ENCODE data around the gene CCNH.

The CCNH gene

DNA sequence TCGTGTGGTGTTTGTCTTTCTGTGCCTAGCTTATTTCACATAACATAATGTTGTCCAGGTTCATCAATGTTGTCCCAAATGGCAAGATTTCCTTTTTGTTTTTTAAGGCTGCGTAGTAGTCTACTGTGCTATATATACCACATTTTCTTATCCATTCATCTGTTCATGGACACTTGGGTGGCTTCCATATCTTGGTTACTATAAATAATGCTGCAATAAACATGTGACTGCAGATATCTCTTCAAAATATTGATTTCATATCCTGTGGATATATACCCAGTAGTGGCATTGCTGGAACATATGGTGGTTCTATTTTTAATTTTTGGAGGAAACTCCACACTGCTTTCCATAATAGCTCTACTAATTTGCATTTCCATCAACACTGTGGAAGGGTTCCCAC is 25.5 kb upstream of the CCNH start:
- no peak for DNase-seq (ENCODE audit: low read depth)
- H3K4me3 ChIP-seq (ENCODE audit: low read depth, low read length) = no peak overlapping the region
- TF ChIP-seq POLR2A (IDR thresholded peaks at IDR 0.05; ENCODE audit: extremely low read depth, insufficient read length) = no peak

GRCh38 chr5:87437724-87438123 is 25.0 kb upstream of the CCNH start:
- TF ChIP-seq MAX (IDR thresholded peaks at IDR 0.05; ENCODE audit: low read depth, low read length) (no peak), MYC (IDR thresholded peaks at IDR 0.05; ENCODE audit: low read depth, low read length) (no peak), POLR2A (IDR thresholded peaks at IDR 0.05; ENCODE audit: extremely low read depth, insufficient read length) (no peak)
- TF ChIP-seq, protein P1, sequence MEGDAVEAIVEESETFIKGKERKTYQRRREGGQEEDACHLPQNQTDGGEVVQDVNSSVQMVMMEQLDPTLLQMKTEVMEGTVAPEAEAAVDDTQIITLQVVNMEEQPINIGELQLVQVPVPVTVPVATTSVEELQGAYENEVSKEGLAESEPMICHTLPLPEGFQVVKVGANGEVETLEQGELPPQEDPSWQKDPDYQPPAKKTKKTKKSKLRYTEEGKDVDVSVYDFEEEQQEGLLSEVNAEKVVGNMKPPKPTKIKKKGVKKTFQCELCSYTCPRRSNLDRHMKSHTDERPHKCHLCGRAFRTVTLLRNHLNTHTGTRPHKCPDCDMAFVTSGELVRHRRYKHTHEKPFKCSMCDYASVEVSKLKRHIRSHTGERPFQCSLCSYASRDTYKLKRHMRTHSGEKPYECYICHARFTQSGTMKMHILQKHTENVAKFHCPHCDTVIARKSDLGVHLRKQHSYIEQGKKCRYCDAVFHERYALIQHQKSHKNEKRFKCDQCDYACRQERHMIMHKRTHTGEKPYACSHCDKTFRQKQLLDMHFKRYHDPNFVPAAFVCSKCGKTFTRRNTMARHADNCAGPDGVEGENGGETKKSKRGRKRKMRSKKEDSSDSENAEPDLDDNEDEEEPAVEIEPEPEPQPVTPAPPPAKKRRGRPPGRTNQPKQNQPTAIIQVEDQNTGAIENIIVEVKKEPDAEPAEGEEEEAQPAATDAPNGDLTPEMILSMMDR (IDR thresholded peaks at IDR 0.05; ENCODE audit: low read depth, low read length) = no peak
- no peak for DNase-seq (ENCODE audit: low read depth)
- no peak overlapping the region for H3K4me3 ChIP-seq (ENCODE audit: low read depth, low read length)

- H3K4me3 ChIP-seq (ENCODE audit: low read depth, low read length) = no peak overlapping the region
- no peak for DNase-seq (ENCODE audit: low read depth)
- TF ChIP-seq, protein P1 (IDR thresholded peaks at IDR 0.05; ENCODE audit: low read depth, low read length) = no peak
- TF ChIP-seq MYC (IDR thresholded peaks at IDR 0.05; ENCODE audit: low read depth, low read length) (no peak), MAX (IDR thresholded peaks at IDR 0.05; ENCODE audit: low read depth, low read length) (no peak), POLR2A (IDR thresholded peaks at IDR 0.05; ENCODE audit: extremely low read depth, insufficient read length) (no peak)
These were observed 22.5 kb upstream of the CCNH start for GRCh38 chr5:87435144-87435694.

GRCh38 chr5:87434461-87434860 is 21.7 kb upstream of the CCNH start:
- no peak for TF ChIP-seq MYC (IDR thresholded peaks at IDR 0.05; ENCODE audit: low read depth, low read length)
- TF ChIP-seq, protein P1 (IDR thresholded peaks at IDR 0.05; ENCODE audit: low read depth, low read length) = no peak
- no peak for TF ChIP-seq POLR2A (IDR thresholded peaks at IDR 0.05; ENCODE audit: extremely low read depth, insufficient read length)
- no peak for TF ChIP-seq MAX (IDR thresholded peaks at IDR 0.05; ENCODE audit: low read depth, low read length)
- no peak overlapping the region for H3K4me3 ChIP-seq (ENCODE audit: low read depth, low read length)
- DNase-seq (ENCODE audit: low read depth) = no peak

DNA sequence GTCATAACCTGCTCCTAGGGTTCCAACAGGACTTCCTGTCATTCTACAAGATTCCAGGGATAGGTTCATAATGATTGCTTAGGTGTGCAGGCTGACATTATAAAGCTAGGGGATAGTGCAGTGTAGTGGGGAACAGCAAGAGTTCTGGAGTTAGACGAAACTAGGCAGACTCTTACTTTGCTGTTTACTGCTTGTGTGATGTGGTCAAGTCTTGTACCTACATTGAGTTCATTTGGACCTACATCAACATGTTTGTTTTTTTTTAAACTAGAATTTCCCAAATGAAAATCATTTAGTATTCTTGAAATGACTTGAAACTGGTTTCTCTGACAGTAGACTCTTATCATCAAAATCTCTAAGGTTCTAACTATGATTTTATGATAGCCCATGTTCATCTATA is 21.2 kb upstream of the CCNH start:
- no peak overlapping the region for H3K4me3 ChIP-seq (ENCODE audit: low read depth, low read length)
- TF ChIP-seq MYC (IDR thresholded peaks at IDR 0.05; ENCODE audit: low read depth, low read length) (no peak), MAX (IDR thresholded peaks at IDR 0.05; ENCODE audit: low read depth, low read length) (no peak), POLR2A (IDR thresholded peaks at IDR 0.05; ENCODE audit: extremely low read depth, insufficient read length) (no peak)
- TF ChIP-seq, protein P1 (IDR thresholded peaks at IDR 0.05; ENCODE audit: low read depth, low read length) = no peak

DNA sequence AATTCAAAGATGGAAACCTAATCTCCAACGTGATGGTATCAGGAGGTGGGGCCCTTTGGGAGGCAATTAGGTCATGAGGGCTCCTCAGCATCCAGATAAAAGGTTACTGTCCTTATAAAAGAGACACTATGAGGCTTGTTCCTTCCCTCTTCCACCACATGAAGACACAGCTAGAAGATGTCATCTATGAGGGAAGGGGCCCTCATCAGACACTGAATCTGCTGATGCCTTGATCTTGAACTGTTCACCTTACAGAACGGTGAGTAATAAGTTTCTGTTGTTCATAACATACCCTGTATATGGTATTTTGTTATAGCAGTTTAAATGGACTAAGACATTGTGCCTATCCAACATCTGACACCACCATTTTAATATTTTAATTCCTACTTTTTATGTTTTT is 19.7 kb upstream of the CCNH start:
- no peak for DNase-seq (ENCODE audit: low read depth)
- no peak overlapping the region for H3K4me3 ChIP-seq (ENCODE audit: low read depth, low read length)
- TF ChIP-seq MYC (IDR thresholded peaks at IDR 0.05; ENCODE audit: low read depth, low read length) (no peak), POLR2A (IDR thresholded peaks at IDR 0.05; ENCODE audit: extremely low read depth, insufficient read length) (no peak), MAX (IDR thresholded peaks at IDR 0.05; ENCODE audit: low read depth, low read length) (no peak)
- TF ChIP-seq, protein P1 (IDR thresholded peaks at IDR 0.05; ENCODE audit: low read depth, low read length) = no peak

More for the DNA sequence above, 21.2 kb upstream of the CCNH start:
- no peak for DNase-seq (ENCODE audit: low read depth)
